GM12878 (cell line): ENCODE data around the gene PXMP2. TPM values are rescaled to one million over a fixed set of nuclear protein-coding genes. Genes with fewer than 3 reads are reported as not detected.

Experiments used
- ATAC-seq: fragments of 200-7000 bp; cut with Tn5 transposase; 3 replicates; pipeline ENCODE4 v1.9.1; 2020; ENCODE audit warnings: mild to moderate bottlenecking, moderate library complexity
- BruUV-seq: library from RNA; stranded (reverse); fragments of 400-500 nt; replicated peaks from 2 replicates; lab custom pipeline; 2021; lab: Mats Ljungman, UMichigan
- CTCF ChIA-PET: fragments of 300-600 bp; sonication (Branson Sonifier 250); formaldehyde crosslinking; extraction: SDS; loops from one replicate; lab custom pipeline; 2021; ENCODE audit warnings: inconsistent platforms; lab: Yijun Ruan, JAX
- POLR2A ChIA-PET: fragments of 350-600 bp; formaldehyde crosslinking; extraction: SDS; loops from one replicate; lab custom pipeline; 2021; ENCODE audit warnings: inconsistent platforms; lab: Charles Lee
- RAD21 ChIA-PET: fragments of 300-600 bp; sonication (Branson Sonifier 250); formaldehyde crosslinking; loops from one replicate; lab custom pipeline; 2023; ENCODE audit warnings: antibody characterized with exemption; ENCODE audit not compliant: unreplicated experiment; lab: Charles Lee
- SMC1A ChIA-PET: fragments of 300-600 bp; sonication (Branson Sonifier 250); formaldehyde crosslinking; loops from one replicate; lab custom pipeline; 2023; ENCODE audit not compliant: unreplicated experiment, uncharacterized antibody; lab: Charles Lee
- DNase-seq: peaks from one replicate; pipeline ENCODE4 v3.0.0-alpha.2; 2011; ENCODE audit warnings: low read depth, low spot score
- FAIRE-seq: peaks from 3 replicates; lab custom pipeline; 2011; peaks lifted over from hg19 to GRCh38; lab: Jason Lieb, UNC
- H2AFZ ChIP-seq: 2 replicates; pipeline ENCODE4 v1.6.0; 2011; ENCODE audit warnings: low read depth, low read length, control low read depth; ENCODE audit not compliant: control insufficient read depth
- H3K27ac ChIP-seq: 2 replicates; pipeline ENCODE4 v1.5.1; 2011; ENCODE audit warnings: control low read depth; ENCODE audit not compliant: control insufficient read depth, insufficient read depth
- H3K27me3 ChIP-seq, 2 experiments: replicated peaks in 1 of 2; 2 replicates each; pipeline versions ENCODE4 v1.6.0 to v1.6.1; 2011; ENCODE audit warnings: low read length in 1 of 2; ENCODE audit not compliant: control insufficient read depth in 2 of 2, insufficient read depth in 2 of 2
- H3K36me3 ChIP-seq, 2 experiments: 2 replicates each; pipeline ENCODE4 v1.5.1; 2011; ENCODE audit warnings: low read length in 1 of 2; ENCODE audit not compliant: control insufficient read depth in 2 of 2, insufficient read depth in 2 of 2
- H3K4me1 ChIP-seq: 2 replicates; pipeline ENCODE4 v1.6.1; 2011; ENCODE audit warnings: mild to moderate bottlenecking, low read length, moderate library complexity, mixed read lengths; ENCODE audit not compliant: control insufficient read depth, insufficient read depth
- H3K4me2 ChIP-seq: 2 replicates; pipeline ENCODE4 v1.6.0; 2011; ENCODE audit warnings: control low read depth; ENCODE audit not compliant: control insufficient read depth, insufficient read depth
- H3K4me3 ChIP-seq: fragments of 200-600 bp; sonication (generic); 2 replicates; pipeline ENCODE4 v1.5.1; 2016
- H3K79me2 ChIP-seq: 2 replicates; pipeline ENCODE4 v1.6.0; 2011; ENCODE audit warnings: low read length; ENCODE audit not compliant: control insufficient read depth, insufficient read depth
- H3K9ac ChIP-seq: 2 replicates; pipeline ENCODE4 v1.8.0; 2011; ENCODE audit warnings: low read length, control low read depth, mixed read lengths; ENCODE audit not compliant: control insufficient read depth, insufficient read depth
- H3K9me3 ChIP-seq: replicated peaks from 3 replicates; pipeline ENCODE4 v1.5.1; 2011; ENCODE audit warnings: mild to moderate bottlenecking, low read length; ENCODE audit not compliant: control insufficient read depth, insufficient read depth
- H4K20me1 ChIP-seq: 2 replicates; pipeline ENCODE4 v1.6.0; 2011; ENCODE audit not compliant: control insufficient read depth, insufficient read depth
- ATF3 ChIP-seq: IDR thresholded peaks from 2 replicates; pipeline ENCODE4 v1.6.1; 2011; ENCODE audit warnings: low read depth, mild to moderate bottlenecking, low read length, moderate library complexity, borderline replicate concordance; ENCODE audit errors: extremely low read depth
- E2F4 ChIP-seq: IDR thresholded peaks from 2 replicates; pipeline ENCODE4 v1.6.1; 2012; ENCODE audit warnings: low read depth, low read length, improper control_type of control experiment
- FOXM1 ChIP-seq: IDR thresholded peaks from 2 replicates; pipeline ENCODE4 v1.6.1; 2012; ENCODE audit warnings: low read depth, mild to moderate bottlenecking, inconsistent platforms, low read length, moderate library complexity
- GABPA ChIP-seq: IDR thresholded peaks from 2 replicates; pipeline ENCODE4 v1.6.1; 2014; ENCODE audit warnings: antibody characterized with exemption, low read depth, mild to moderate bottlenecking, inconsistent platforms
- JUNB ChIP-seq: IDR thresholded peaks from 2 replicates; pipeline ENCODE4 v1.6.1; 2016; ENCODE audit warnings: antibody characterized with exemption, mild to moderate bottlenecking
- MYC ChIP-seq: IDR thresholded peaks from 2 replicates; pipeline ENCODE4 v1.6.1; 2011; ENCODE audit warnings: mild to moderate bottlenecking, low read length, moderate library complexity, inconsistent platforms; ENCODE audit not compliant: insufficient read depth, insufficient replicate concordance, insufficient read length, severe bottlenecking
- NR2C2 ChIP-seq: IDR thresholded peaks from 2 replicates; pipeline ENCODE4 v1.6.1; 2011; ENCODE audit warnings: borderline replicate concordance, low read depth; ENCODE audit not compliant: control insufficient read depth, insufficient read length
- NRF1 ChIP-seq: conservative IDR thresholded peaks from 2 replicates; pipeline ENCODE4 v1.6.1; 2011; ENCODE audit warnings: mild to moderate bottlenecking, low read depth, low read length, improper control_type of control experiment
- POLR2AphosphoS2 ChIP-seq: IDR thresholded peaks from 2 replicates; pipeline ENCODE4 v1.6.1; 2011; ENCODE audit warnings: low read depth, mild to moderate bottlenecking, low read length, improper control_type of control experiment, moderate library complexity
- RAD51 ChIP-seq: fragments of 450-650 bp; IDR thresholded peaks from 2 replicates; pipeline ENCODE4 v1.6.1; 2016; ENCODE audit warnings: moderate library complexity, mild to moderate bottlenecking, inconsistent platforms
- REST ChIP-seq: IDR thresholded peaks from 2 replicates; pipeline ENCODE4 v1.6.1; 2012; ENCODE audit warnings: mild to moderate bottlenecking, low read depth, low read length
- STAT3 ChIP-seq: IDR thresholded peaks from 2 replicates; pipeline ENCODE4 v1.6.1; 2011; ENCODE audit warnings: low read depth, low read length, improper control_type of control experiment
- USF1 ChIP-seq: IDR thresholded peaks from 2 replicates; pipeline ENCODE4 v1.6.1; 2011; ENCODE audit warnings: borderline replicate concordance, low read depth, mild to moderate bottlenecking, moderate library complexity, mixed read lengths, low read length; ENCODE audit not compliant: insufficient read depth; ENCODE audit errors: extremely low read length
- WRNIP1 ChIP-seq: IDR thresholded peaks from 2 replicates; pipeline ENCODE4 v1.6.1; 2011; ENCODE audit warnings: low read depth, low read length, improper control_type of control experiment, borderline replicate concordance
- YBX1 ChIP-seq: fragments of 450-650 bp; IDR thresholded peaks from 2 replicates; pipeline ENCODE4 v1.6.1; 2016; ENCODE audit warnings: antibody characterized with exemption
- ZNF207 ChIP-seq: fragments of 450-650 bp; IDR thresholded peaks from 2 replicates; pipeline ENCODE4 v1.6.1; 2014; ENCODE audit warnings: antibody characterized with exemption, mild to moderate bottlenecking, borderline replicate concordance
- ZNF217 ChIP-seq: fragments of 450-650 bp; IDR thresholded peaks from 2 replicates; pipeline ENCODE4 v1.6.1; 2017; ENCODE audit warnings: antibody characterized with exemption, mild to moderate bottlenecking
- WGBS: methylation state at CpG from one replicate; pipeline ENCODE4 v1.1.6; 2016; ENCODE audit warnings: low lambda C conversion rate; ENCODE audit not compliant: insufficient replicate concordance, insufficient coverage; ENCODE audit errors: missing lambda C conversion rate; 5-methylcytosine and 5-hydroxymethylcytosine counted together
- in situ Hi-C: fragments of 300-500 bp; cut with MboI; formaldehyde crosslinking; loops from 9 replicates; pipeline ENCODE4 v1.14.3; 2018; ENCODE audit warnings: mixed read lengths
- intact Hi-C: fragments of 100-400 bp; cut with micrococcal nuclease; formaldehyde crosslinking; loops from one replicate; pipeline ENCODE4 v1.14.2; 2022; ENCODE audit not compliant: unreplicated experiment
- polyA plus RNA-seq, 11 experiments: library from polyadenylated mRNA; depleted of rRNA in 4 of 11; unstranded in 6 of 11; stranded (reverse) in 5 of 11; fragments of >200 nt; fragmentation: Nextera tagmentation in 4 of 11; fragmentation: Illumina TruSeq in 1 of 11; extraction: Ambion mirVana in 4 of 11; extraction: Trizol in 1 of 11; gene quantifications; 1 replicate in 1 of 11; 2 replicates in 10 of 11; pipeline versions ENCODE4 v1.2.1 to v1.2.3, GENCODE V29; 2011 to 2016; ENCODE audit warnings: inconsistent platforms in 2 of 11, missing spikeins in 2 of 11, low read depth in 1 of 11
- total RNA-seq, 4 experiments: library from RNA; depleted of rRNA in 3 of 4; stranded (reverse); fragments of >200 nt in 3 of 4; fragmentation: Illumina TruSeq in 1 of 4; extraction: Trizol in 1 of 4; gene quantifications; 2 replicates each; pipeline versions ENCODE4 v1.2.1 to v1.2.3, GENCODE V29; 2013 to 2021

Gene PXMP2
- total and polyA plus RNA-seq, 10 of the 15 experiments (the other 5 are each of a cell fraction or from before 2014, with no cell fraction given): 4.0 to 97.8 (median 42.0) TPM

- DNase-seq (no peak), FAIRE-seq (no peak), ATAC-seq (no peak)
- SMC1A ChIA-PET: no interaction called here
- intact Hi-C loops (no loop called here), in situ Hi-C loops (no loop called here)
- no peak overlapping the region for H3K9ac ChIP-seq
- no peak overlapping the region for H3K27ac ChIP-seq
- H4K20me1 ChIP-seq: no peaks in the 10 kb centered on the region
- H3K4me2 ChIP-seq: no peak overlapping the region
- no TSS peak for BruUV-seq
- H3K79me2 ChIP-seq: no peaks in the 10 kb centered on the region
- H2AFZ ChIP-seq: no peak overlapping the region
- peaks cover 38 to 48% of the 10 kb centered on the region in 2 experiments; a peak in 3 of 4 replicates for H3K36me3 ChIP-seq
- POLR2A ChIA-PET: no interaction called here
- no peaks in the 10 kb centered on the region for H3K27me3 ChIP-seq
- CTCF ChIA-PET: no interaction called here
- no peak for TF ChIP-seq RAD51
- TF ChIP-seq E2F4: no peak
- TF ChIP-seq GABPA: no peak
- no peak for TF ChIP-seq REST
- TF ChIP-seq NR2C2: no peak
- no peak for TF ChIP-seq YBX1
- TF ChIP-seq MYC: no peak
- TF ChIP-seq NRF1: no peak
- TF ChIP-seq ZNF207: no peak
- TF ChIP-seq JUNB: no peak
- TF ChIP-seq FOXM1: no peak
- TF ChIP-seq ZNF217: no peak
- TF ChIP-seq USF1: no peak
- no peak for TF ChIP-seq WRNIP1
- TF ChIP-seq STAT3: no peak
- no peak for TF ChIP-seq POLR2AphosphoS2
- TF ChIP-seq ATF3: no peak
- TF ChIP-seq, all 136 proteins: peak for 0
- WGBS: 36% methylated on average over 5 of the region's 5 CpGs
- H3K4me1 ChIP-seq: no peaks in the 10 kb centered on the region
- H3K4me3 ChIP-seq: no peak overlapping the region
- H3K9me3 ChIP-seq: no peaks in the 10 kb centered on the region
- RAD21 ChIA-PET: no interaction called here
Measured at GRCh38 chr12:132661972-132662371, 25.4 kb upstream of the PXMP2 start.
